Activated T-cell treated with anti-CD3 and anti-CD28 coated beads, Interleukin-2, amount 50 U/mL, for 1 hour (primary cell): ENCODE data around the gene ZSCAN29.
A peak's percentile ranks its signal among the peaks of the same experiment; 100 is the strongest.

Experiments
- DNase-seq: peaks from one replicate; pipeline ENCODE4 v3.0.0-alpha.2; 2020

Gene ZSCAN29

DNA sequence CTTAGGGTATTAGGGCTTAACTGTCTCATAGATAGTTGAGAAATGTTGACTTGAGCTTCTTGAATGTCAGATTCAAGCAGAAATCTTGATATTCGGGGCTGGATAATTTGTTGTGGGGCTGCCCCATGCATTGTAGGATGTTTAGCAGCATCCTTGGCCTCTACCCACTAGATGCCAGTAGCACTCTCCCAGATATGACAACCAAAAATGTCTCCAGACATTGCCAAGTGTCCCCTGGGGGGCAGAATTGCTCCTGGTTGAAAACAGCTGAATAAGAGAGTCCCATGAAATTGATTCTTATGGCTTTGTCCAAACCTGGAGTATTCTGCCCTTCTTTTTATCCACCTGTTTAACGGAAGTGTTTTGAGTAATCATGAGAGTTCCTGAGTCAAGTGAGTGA, 24.5 kb downstream of the ZSCAN29 start:
- no peak for DNase-seq

DNA sequence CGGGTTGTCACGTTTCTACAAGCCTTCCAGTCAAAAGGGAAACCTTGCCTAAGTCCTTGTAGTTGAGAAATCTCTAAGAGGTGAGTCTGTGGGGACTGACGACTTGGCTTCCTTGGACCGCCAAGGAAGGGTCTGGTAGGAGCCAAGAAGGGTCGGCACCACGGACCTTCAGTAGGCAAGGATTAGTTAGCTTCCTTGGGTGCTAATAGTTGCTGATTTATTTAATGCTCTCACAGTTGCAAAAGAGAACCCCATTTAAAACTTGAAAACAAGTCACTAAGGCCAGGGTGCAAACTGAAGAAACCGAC, 40.1 kb downstream of the ZSCAN29 start:
- DNase-seq = no peak

DNA sequence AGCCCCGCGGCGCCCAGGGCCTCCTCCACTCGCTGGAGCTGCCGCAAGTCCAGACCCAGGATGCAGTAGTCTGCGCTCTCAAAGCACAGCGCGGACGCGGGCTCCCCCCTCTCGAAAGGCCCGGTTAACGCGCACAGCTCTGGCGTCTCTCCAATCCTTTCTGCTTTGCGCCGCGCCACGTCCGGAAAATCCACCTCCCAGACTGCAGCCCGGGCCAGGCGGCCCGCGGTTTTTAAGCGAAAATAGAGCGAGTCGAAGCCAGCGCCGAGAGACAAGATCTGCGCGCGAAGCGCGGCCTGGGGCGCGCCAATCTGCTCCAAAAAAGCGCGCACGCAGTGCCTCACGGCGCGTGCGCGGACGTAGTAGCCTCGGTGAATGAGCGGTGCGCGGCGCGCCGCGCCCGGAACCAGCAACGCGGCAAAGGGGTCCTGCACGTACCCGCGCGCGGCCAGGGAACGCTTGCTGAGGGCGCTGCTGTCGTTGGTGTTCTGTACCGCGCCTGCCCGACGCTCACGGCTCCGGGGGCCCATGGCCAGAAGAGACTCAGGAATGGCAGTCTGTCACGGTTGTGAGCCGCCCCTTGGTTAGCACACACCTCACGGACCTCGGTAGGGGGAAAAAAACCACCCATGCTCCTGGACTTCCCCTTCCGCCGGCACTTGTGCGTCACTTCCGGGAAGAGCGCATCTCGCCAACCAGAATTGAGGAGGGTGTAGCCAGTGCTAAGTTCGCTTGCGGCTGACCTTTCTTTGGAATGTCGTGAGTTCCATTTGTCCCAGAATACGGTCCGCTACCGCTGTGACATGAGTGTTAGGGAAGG, 40.7 kb downstream of the ZSCAN29 start, which contains the start of gene LCMT2:
TSS of gene LCMT2 (minus strand) at position 614 of the 820 bp plus-strand sequence. CDS start at position 530, 84 bp downstream.
- DNase-seq = peak; percentile 89

DNA sequence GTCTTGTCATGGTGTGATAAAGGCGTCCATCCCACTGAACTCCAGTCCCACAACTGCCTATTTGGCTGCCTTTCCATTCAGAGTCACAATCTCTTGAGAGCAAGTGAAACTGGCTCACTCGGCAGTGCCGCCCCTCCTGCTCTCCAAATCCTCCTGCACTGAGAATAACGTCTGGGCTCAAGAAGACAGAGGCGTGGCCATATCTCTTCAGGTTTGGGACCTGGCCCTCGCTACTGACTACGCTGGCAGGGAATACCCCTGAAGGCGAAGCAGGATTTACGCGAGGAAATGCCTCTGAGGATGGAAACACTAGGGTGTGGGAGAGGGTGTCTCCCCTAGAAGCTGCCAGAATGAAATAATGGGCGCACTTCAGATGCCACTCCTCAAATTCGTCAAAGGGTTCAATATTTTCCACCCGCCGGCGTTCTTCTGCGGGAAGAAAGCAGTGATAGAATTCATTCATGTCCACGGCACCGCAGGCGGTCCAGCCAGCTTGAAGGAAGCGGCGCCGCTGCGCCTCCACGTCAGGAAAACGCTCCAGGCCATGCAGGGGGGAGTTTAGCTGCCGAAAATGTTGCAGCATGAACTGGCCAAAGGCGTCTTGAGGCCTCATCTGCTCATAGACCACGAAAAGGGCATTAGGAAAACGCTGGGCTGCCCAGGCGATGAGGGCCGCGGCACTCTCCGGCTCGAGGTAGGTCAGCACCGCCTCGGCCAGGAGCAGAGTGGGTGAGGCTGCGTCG, 41.5 kb downstream of the ZSCAN29 start:
- no peak for DNase-seq

DNA sequence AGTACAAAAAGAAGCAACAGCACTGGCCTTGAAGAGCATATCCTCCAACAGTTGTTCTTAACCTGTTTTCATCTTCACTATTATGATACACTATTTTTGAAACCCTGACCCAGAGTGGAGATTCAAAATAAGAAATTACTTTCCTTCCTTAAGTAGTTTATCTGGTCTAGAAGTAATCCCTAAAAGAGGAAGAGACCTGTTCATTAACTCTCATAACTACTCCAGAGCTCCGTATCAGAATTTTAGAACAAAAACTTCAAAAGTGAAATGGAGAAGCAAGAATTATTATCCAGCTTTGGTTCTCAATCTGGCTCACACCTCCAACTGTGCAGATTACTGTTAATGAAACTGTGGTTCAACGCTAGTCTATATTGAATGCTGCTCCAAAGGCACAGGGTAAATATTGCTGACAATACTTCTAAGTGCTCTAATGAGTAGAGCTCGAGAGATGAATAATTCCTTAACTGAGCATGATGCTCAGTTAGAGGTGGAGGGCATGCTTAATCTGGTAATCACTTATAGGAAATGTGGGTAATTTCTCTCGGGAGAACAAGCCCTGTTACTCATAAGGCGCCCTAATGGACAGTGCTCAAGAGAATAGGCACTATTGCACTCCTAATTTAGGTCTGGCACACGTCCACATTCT, 45.7 kb downstream of the ZSCAN29 start:
- DNase-seq = no peak

DNA sequence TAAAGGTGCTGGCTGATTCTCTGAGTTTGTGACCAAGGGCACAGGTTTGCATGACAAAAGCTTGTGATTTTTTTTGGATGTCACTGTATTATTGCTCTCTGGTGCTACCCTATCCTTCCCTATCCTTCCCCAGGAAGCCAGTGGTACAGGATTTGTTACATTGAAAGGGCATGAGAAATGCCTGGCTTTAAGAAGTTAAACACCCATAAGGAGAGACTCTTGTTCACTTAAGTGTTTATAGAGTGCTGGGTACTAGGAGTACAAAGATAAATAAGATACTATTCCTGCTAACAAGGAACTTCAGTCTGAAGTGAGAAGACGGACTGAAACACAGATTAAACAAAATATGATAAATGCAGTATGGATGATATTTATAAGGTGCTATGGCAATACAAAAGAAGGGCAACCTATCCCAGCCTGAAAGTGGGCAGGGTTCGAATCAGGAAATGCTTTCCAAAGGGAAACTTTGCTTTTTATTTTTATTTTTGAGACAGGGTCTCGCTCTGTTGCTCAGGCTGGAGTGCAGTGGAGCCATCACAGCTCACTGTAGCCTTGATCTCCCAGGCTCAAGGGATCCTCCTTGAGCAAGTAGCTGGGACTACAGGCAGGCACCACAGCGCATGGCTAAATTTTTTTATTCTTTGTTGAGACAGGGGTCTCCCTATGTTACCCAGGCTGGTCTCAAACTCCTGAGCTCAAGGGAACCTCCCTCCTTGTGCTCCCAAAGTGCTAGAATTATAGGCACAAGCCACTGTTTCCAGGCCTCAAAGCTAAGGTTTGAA, 51.7 kb downstream of the ZSCAN29 start:
- no peak for DNase-seq

DNA sequence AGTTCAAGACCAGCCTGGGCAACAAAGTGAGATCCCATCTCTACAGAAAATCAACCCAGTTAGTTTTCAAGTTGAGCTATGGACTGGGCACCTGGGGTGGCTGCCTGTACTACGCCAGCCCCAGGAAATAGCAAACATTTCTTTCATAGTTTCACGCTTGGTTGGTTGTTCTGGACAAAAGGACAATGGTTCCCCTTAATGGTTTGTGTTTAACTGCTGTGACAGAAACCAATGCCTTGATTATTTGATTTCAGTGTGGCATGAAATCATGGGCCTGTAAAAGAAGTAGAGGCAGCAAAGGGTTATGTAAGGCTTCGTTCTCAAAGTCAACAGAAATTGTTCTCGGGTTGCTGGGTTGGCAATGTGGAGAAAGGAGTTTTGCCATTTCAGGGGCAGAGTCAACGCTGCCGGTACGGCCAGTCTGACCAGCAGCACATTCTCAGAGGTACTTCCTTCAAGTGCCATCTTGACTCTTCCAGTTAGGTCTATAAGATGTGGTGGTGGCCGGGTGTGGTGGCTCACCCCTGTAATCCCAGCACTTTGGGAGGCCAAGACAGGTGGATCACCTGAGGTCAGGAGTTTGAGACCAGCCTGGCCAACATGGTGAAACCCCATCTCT, 53.2 kb downstream of the ZSCAN29 start:
- DNase-seq = no peak

DNA sequence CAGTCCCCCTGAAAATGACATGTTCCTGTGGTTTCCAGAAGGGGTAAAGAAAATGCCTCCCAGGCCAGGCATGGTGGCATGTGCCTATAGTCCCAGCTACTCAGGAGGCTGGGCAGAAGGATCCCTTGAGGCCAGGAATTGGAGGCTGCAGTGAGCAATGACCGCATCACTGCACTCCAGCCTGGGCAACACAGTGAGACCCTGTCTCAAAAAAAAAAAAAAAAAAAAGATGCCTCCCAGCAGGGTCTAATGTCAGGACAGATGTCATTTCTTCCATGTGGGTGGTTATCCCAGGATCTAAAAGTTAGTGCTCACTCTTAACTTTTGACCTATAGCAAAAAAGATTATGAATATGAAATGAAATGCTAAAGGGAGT, 53.9 kb downstream of the ZSCAN29 start:
- no peak for DNase-seq

DNA sequence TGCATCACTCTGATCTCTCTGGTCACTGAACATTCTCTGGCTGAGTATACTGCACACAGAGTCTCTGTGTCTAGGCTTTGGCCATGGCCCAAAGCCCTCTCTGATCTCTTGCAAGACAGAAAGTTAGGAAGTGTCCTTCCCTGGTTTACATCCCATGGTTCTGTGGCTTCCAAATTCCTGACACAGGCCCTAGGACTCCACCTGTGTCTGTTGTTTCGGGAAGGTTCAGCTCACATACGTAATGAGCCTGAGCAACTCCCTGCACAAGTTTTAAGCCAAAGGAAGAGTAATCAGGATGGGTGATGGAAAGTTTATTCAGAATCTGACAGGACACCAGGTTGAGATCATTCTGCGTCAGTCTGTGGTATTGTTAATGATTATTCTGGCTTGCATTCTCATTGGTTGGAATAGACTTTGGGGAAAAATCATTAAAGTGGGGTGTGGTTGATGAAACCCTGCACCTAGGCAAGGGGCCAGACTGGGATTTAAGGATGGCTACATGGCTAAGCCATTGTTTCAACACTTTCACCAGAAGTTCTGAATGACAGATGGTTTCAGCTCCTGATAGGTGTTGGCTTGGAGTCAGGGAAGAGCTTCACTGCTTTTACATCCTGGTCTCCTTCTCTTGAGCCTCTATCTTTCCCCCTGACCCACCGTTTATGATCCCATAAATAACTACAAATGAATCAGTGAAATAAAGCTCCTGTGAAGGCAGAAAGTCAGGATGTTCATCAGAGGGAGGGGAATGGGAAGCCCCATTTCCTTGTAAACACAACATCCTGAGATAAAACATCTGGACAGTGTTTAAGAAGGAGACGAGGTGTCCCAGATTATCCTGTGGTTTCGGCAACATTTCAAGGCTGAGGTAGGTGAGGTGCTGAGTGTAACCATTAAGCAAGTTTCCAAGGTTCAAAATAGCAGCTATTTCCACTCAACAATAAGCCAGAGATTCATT, 54.5 kb downstream of the ZSCAN29 start:
- DNase-seq = no peak

DNA sequence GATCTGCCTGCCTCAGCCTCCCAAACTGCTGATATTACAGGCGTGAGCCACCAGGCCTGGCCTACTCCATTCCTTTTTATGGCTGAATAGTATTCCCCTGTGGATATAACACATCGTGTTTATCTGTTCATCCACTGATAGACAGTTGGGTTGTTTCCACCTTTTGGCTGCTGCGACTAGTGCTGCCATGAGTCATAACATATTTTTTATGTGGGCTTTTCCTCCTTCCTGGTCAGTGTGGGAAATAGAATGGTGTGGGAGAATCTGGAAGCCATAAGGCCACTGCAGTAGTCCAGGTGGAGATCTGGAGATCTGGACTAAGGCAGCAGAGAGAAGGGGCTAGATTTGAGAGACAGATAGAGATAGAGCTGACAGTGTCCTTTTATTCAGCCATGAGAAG, 56.7 kb downstream of the ZSCAN29 start:
- no peak for DNase-seq

DNA sequence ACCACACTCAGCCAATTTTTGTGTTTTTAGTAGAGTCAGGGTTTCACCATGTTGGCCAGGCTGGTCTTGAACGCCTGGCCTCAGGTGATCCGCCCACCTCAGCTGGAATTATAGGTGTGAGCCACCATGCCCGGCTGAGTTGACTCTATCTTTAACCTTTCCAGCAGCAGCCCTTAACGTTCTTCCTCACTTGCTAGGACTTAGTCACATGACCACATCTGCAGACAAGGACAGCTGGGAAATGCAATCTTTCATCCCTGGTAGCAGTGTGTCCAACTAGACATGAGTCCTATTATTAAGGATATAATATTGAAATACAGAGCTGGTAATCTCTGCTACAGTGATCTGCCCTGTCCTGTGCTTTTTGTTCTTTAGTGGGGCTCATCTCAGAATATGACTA, 58.5 kb downstream of the ZSCAN29 start:
- DNase-seq = no peak
